ENCODE data around the gene IPO7. TPM values are rescaled to one million over a fixed set of nuclear protein-coding genes. Genes with fewer than 3 reads are reported as not detected.
"Not testable (repeated sequence)": the region's sequence is repeated elsewhere in the genome, so short reads cannot be mapped to it uniquely, and the experiment has no call there.

Gene IPO7
- total and polyA plus RNA-seq, 10 of the 15 experiments (the other 5 are each of a cell fraction or from before 2014, with no cell fraction given) = 5.0 to 51.4 (median 30.6) TPM

GRCh38 chr11:9347100-9347499, 37.4 kb upstream of the IPO7 start:
- Histone ChIP-seq H4K20me1 (ENCODE audit: control insufficient read depth, insufficient read depth) (no peaks in the 10 kb centered on the region), H3K36me3 (ENCODE audit: control insufficient read depth in 2 of 2, insufficient read depth in 2 of 2, low read length in 1 of 2) (no peaks in the 10 kb centered on the region), H3K27me3 (replicated peaks in 1 of 2; ENCODE audit: control insufficient read depth in 2 of 2, insufficient read depth in 2 of 2, low read length in 1 of 2) (no peaks in the 10 kb centered on the region; a peak in 1 of 4 replicates), H3K4me3 (no peak overlapping the region), H3K4me1 (ENCODE audit: control insufficient read depth, insufficient read depth, low read length) (no peaks in the 10 kb centered on the region), H3K9me3 (replicated peaks; ENCODE audit: control insufficient read depth, insufficient read depth, low read length) (no peaks in the 10 kb centered on the region), H3K27ac (ENCODE audit: control insufficient read depth, insufficient read depth) (no peak overlapping the region), H3K9ac (ENCODE audit: control insufficient read depth, insufficient read depth, low read length) (no peak overlapping the region), H3K4me2 (ENCODE audit: control insufficient read depth, insufficient read depth) (no peak overlapping the region), H3K79me2 (ENCODE audit: control insufficient read depth, insufficient read depth, low read length) (no peaks in the 10 kb centered on the region), H2AFZ (ENCODE audit: control insufficient read depth, low read depth, low read length) (no peak overlapping the region)
- TF ChIP-seq RAD51 (IDR thresholded peaks at IDR 0.05) (no peak), PML (IDR thresholded peaks at IDR 0.05; ENCODE audit: low read length) (no peak)
- in situ Hi-C loops (cut with MboI) = no loop called here
- BruUV-seq (replicated peaks) = no TSS peak
- intact Hi-C loops (cut with micrococcal nuclease; ENCODE audit: unreplicated experiment) = no loop called here
- no peak for DNase-seq (ENCODE audit: low read depth, low spot score)
- no peak for ATAC-seq
- no peak for FAIRE-seq
- CTCF ChIA-PET = interaction anchor here (1.3 kb wide), 1 partner anchor 8 kb away, joined by 4 read pairs; no protein-coding TSS in a partner anchor
- 7% methylated on average over 2 of the region's 2 CpGs for WGBS (ENCODE audit: insufficient coverage, insufficient replicate concordance, low lambda C conversion rate, missing lambda C conversion rate)
- RAD21 ChIA-PET (ENCODE audit: unreplicated experiment) = no interaction called here
- POLR2A ChIA-PET = interaction anchor here (0.5 kb wide), 1 partner anchor 367 kb away, joined by 3 read pairs; no protein-coding TSS in a partner anchor
- SMC1A ChIA-PET (ENCODE audit: uncharacterized antibody, unreplicated experiment) = no interaction called here

DNA sequence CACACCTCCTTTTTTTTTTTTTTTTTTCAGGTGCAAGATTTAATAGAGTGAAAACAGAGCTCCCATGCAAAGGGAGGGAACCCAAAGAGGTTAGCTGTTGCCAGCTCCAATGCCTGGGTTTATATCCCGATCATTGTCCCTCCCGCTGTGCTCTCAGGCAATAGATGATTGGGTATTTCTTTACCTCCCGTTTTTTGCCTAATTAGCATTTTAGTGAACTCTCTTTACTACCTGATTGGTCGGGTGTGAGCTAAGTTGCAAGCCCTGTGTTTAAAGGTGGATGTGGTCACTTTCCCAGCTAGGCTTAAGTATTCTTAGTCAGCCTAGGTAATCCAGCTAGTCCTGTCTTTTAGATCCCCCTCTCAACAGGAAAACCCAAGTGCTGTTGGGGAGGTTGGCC, 36.7 kb upstream of the IPO7 start:
- H3K4me3 ChIP-seq; H3K9ac ChIP-seq (ENCODE audit: control insufficient read depth, insufficient read depth, low read length); FAIRE-seq; ATAC-seq; in situ Hi-C loops (cut with MboI); H2AFZ ChIP-seq (ENCODE audit: control insufficient read depth, low read depth, low read length); DNase-seq (ENCODE audit: low read depth, low spot score); H3K27ac ChIP-seq (ENCODE audit: control insufficient read depth, insufficient read depth); H3K4me2 ChIP-seq (ENCODE audit: control insufficient read depth, insufficient read depth); intact Hi-C loops (cut with micrococcal nuclease; ENCODE audit: unreplicated experiment); H3K4me1 ChIP-seq (ENCODE audit: control insufficient read depth, insufficient read depth, low read length); H4K20me1 ChIP-seq (ENCODE audit: control insufficient read depth, insufficient read depth); H3K27me3 ChIP-seq (replicated peaks in 1 of 2; ENCODE audit: control insufficient read depth in 2 of 2, insufficient read depth in 2 of 2, low read length in 1 of 2); RAD21 ChIA-PET (ENCODE audit: unreplicated experiment); SMC1A ChIA-PET (ENCODE audit: uncharacterized antibody, unreplicated experiment); H3K36me3 ChIP-seq (ENCODE audit: control insufficient read depth in 2 of 2, insufficient read depth in 2 of 2, low read length in 1 of 2); BruUV-seq (replicated peaks); H3K9me3 ChIP-seq (replicated peaks; ENCODE audit: control insufficient read depth, insufficient read depth, low read length); H3K79me2 ChIP-seq (ENCODE audit: control insufficient read depth, insufficient read depth, low read length): not testable (repeated sequence)
- POLR2A ChIA-PET = interaction anchor here (0.6 kb wide), 2 partner anchors 245 to 289 kb away, joined by 3 to 4 read pairs; no protein-coding TSS in a partner anchor
- CTCF ChIA-PET = interaction anchor here (1.3 kb wide), 1 partner anchor 8 kb away, joined by 4 read pairs; no protein-coding TSS in a partner anchor
- 64% methylated on average over 4 of the region's 4 CpGs for WGBS (ENCODE audit: insufficient coverage, insufficient replicate concordance, low lambda C conversion rate, missing lambda C conversion rate)

Data from GM12878 (cell line).